Activated naive CD4-positive, alpha-beta T cell treated with anti-CD3 and anti-CD28 coated beads, Interleukin-2, amount 50 U/mL, for 16 hours (primary cell): ENCODE measurements around the gene SLC9A4.

ENCODE experiments used
- DNase-seq: peaks from one replicate; pipeline ENCODE4 v3.0.0-alpha.2; 2020

Gene SLC9A4

GRCh38 chr2:102504833-102505232, 31.8 kb downstream of the SLC9A4 start:
- DNase-seq: no peak

- no peak for DNase-seq
Observed at GRCh38 chr2:102505290-102505689, 32.3 kb downstream of the SLC9A4 start.

GRCh38 chr2:102506743-102507142, 33.7 kb downstream of the SLC9A4 start:
- no peak for DNase-seq

- DNase-seq: no peak
Observed at GRCh38 chr2:102508863-102509262, 35.8 kb downstream of the SLC9A4 start.

- no peak for DNase-seq
Observed at GRCh38 chr2:102509749-102510148, 36.7 kb downstream of the SLC9A4 start.

GRCh38 chr2:102510791-102511575, 38.0 kb downstream of the SLC9A4 start:
- DNase-seq: no peak

GRCh38 chr2:102512161-102512560, 39.1 kb downstream of the SLC9A4 start:
- DNase-seq: no peak

- DNase-seq: no peak
Observed at GRCh38 chr2:102513355-102513939, 40.4 kb downstream of the SLC9A4 start.

GRCh38 chr2:102514061-102514785, 41.2 kb downstream of the SLC9A4 start:
- DNase-seq: no peak

GRCh38 chr2:102515851-102516250, 42.8 kb downstream of the SLC9A4 start:
- no peak for DNase-seq

GRCh38 chr2:102518170-102518569, 45.1 kb downstream of the SLC9A4 start:
- DNase-seq: no peak

GRCh38 chr2:102520009-102520408, 47.0 kb downstream of the SLC9A4 start:
- no peak for DNase-seq

GRCh38 chr2:102520801-102521200, 47.8 kb downstream of the SLC9A4 start:
- no peak for DNase-seq

- DNase-seq: no peak
Observed at GRCh38 chr2:102522162-102522561, 49.1 kb downstream of the SLC9A4 start.

GRCh38 chr2:102522890-102523289, 49.9 kb downstream of the SLC9A4 start:
- DNase-seq: no peak

- DNase-seq: no peak
Observed at GRCh38 chr2:102523651-102524050, 50.6 kb downstream of the SLC9A4 start.

GRCh38 chr2:102527086-102527485, 54.1 kb downstream of the SLC9A4 start:
- DNase-seq: no peak

GRCh38 chr2:102538491-102538890, 65.5 kb downstream of the SLC9A4 start:
- DNase-seq: no peak

- no peak for DNase-seq
Observed at GRCh38 chr2:102540882-102541281, 67.9 kb downstream of the SLC9A4 start.

- no peak for DNase-seq
Observed at GRCh38 chr2:102544182-102544581, 71.2 kb downstream of the SLC9A4 start.

GRCh38 chr2:102547462-102547861, 74.4 kb downstream of the SLC9A4 start:
- no peak for DNase-seq

- DNase-seq: no peak
Observed at GRCh38 chr2:102549027-102549426, 76.0 kb downstream of the SLC9A4 start.

- DNase-seq: no peak
Observed at GRCh38 chr2:102550151-102550550, 77.1 kb downstream of the SLC9A4 start.
